Liver (tissue), 9 donors: ENCODE results near the gene KCNQ5. TPM values are rescaled to one million over a fixed set of nuclear protein-coding genes. Genes with fewer than 3 reads are reported as not detected.

ENCODE experiments used
- DNase-seq: peaks from one replicate; pipeline ENCODE4 v3.0.0-alpha.2; 2017; ENCODE audit warnings: low spot score
- H3K27ac ChIP-seq, 2 donors: one replicate each; pipeline ENCODE4 v1.7.0; 2013; ENCODE audit warnings: inconsistent platforms in 2 of 2, low read length in 2 of 2, control low read depth in 1 of 2, low read depth in 1 of 2, mild to moderate bottlenecking in 1 of 2
- H3K27me3 ChIP-seq, 4 donors: one replicate each; pipeline versions ENCODE4 v1.6.1 to v1.7.0; 2013; ENCODE audit warnings: low read length in 3 of 4, inconsistent platforms in 1 of 4, mild to moderate bottlenecking in 1 of 4, moderate library complexity in 1 of 4; ENCODE audit not compliant: control insufficient read depth in 4 of 4, insufficient read depth in 4 of 4
- H3K36me3 ChIP-seq, 4 donors: one replicate each; pipeline versions ENCODE4 v1.6.1 to v1.7.0; 2013; ENCODE audit warnings: low read length in 3 of 4, mild to moderate bottlenecking in 3 of 4, low read depth in 1 of 4, moderate library complexity in 1 of 4; ENCODE audit not compliant: control insufficient read depth in 4 of 4, insufficient read depth in 3 of 4
- H3K4me1 ChIP-seq, 4 donors: one replicate each; pipeline versions ENCODE4 v1.6.1 to v1.7.0; 2013; ENCODE audit warnings: low read length in 3 of 4, mild to moderate bottlenecking in 3 of 4, moderate library complexity in 1 of 4; ENCODE audit not compliant: control insufficient read depth in 4 of 4, insufficient read depth in 4 of 4
- H3K4me3 ChIP-seq, 3 donors: one replicate each; pipeline versions ENCODE4 v1.6.1 to v1.7.0; 2013; ENCODE audit warnings: low read length in 3 of 3, control low read depth in 1 of 3, low read depth in 1 of 3, mild to moderate bottlenecking in 1 of 3
- H3K9ac ChIP-seq, 2 donors: one replicate each; pipeline ENCODE4 v1.7.0; 2013; ENCODE audit warnings: low read length in 2 of 2, mild to moderate bottlenecking in 2 of 2, moderate library complexity in 2 of 2, control low read depth in 1 of 2, low read depth in 1 of 2
- H3K9me3 ChIP-seq, 4 donors: one replicate each; pipeline versions ENCODE4 v1.6.1 to v1.7.0; 2013; ENCODE audit warnings: low read length in 3 of 4; ENCODE audit not compliant: control insufficient read depth in 4 of 4
- EGR1 ChIP-seq, 2 donors: IDR thresholded peaks; 2 replicates each; pipeline ENCODE4 v1.6.1; 2016 to 2018; ENCODE audit warnings: antibody characterized with exemption in 2 of 2, low read depth in 2 of 2
- FOXA1 ChIP-seq: IDR thresholded peaks from 2 replicates; pipeline ENCODE4 v1.6.1; 2016; ENCODE audit warnings: antibody characterized with exemption
- FOXA2 ChIP-seq: IDR thresholded peaks from 2 replicates; pipeline ENCODE4 v1.6.1; 2016; ENCODE audit warnings: antibody characterized with exemption
- GABPA ChIP-seq, 2 donors: IDR thresholded peaks in 1 of 2; conservative IDR thresholded peaks in 1 of 2; 2 replicates each; pipeline ENCODE4 v1.6.1; 2016; ENCODE audit warnings: antibody characterized with exemption in 2 of 2, mild to moderate bottlenecking in 1 of 2, moderate library complexity in 1 of 2
- HNF4A ChIP-seq, 2 donors: conservative IDR thresholded peaks; 2 replicates each; pipeline ENCODE4 v1.6.1; 2016; ENCODE audit warnings: antibody characterized with exemption in 2 of 2, mild to moderate bottlenecking in 2 of 2
- HNF4G ChIP-seq: IDR thresholded peaks from 2 replicates; pipeline ENCODE4 v1.6.1; 2016; ENCODE audit warnings: antibody characterized with exemption
- JUND ChIP-seq, 2 donors: IDR thresholded peaks; 2 replicates each; pipeline ENCODE4 v1.6.1; 2016; ENCODE audit warnings: antibody characterized with exemption in 2 of 2
- MAX ChIP-seq: IDR thresholded peaks from 2 replicates; pipeline ENCODE4 v1.6.1; 2016; ENCODE audit warnings: antibody characterized with exemption
- NR2F2 ChIP-seq: IDR thresholded peaks from 2 replicates; pipeline ENCODE4 v1.6.1; 2016; ENCODE audit warnings: antibody characterized with exemption
- RAD21 ChIP-seq, 2 donors: IDR thresholded peaks; 2 replicates each; pipeline ENCODE4 v1.6.1; 2016; ENCODE audit warnings: antibody characterized with exemption in 2 of 2, mild to moderate bottlenecking in 2 of 2
- REST ChIP-seq: IDR thresholded peaks from 2 replicates; pipeline ENCODE4 v1.6.1; 2016; ENCODE audit warnings: antibody characterized with exemption, mild to moderate bottlenecking
- RXRA ChIP-seq, 2 donors: IDR thresholded peaks; 2 replicates each; pipeline ENCODE4 v1.6.1; 2017 to 2018; ENCODE audit warnings: antibody characterized with exemption in 2 of 2, mild to moderate bottlenecking in 1 of 2
- SP1 ChIP-seq: IDR thresholded peaks from 2 replicates; pipeline ENCODE4 v1.6.1; 2018; ENCODE audit warnings: antibody characterized with exemption, mild to moderate bottlenecking
- TAF1 ChIP-seq: conservative IDR thresholded peaks from 2 replicates; pipeline ENCODE4 v1.6.1; 2016; ENCODE audit warnings: antibody characterized with exemption, mild to moderate bottlenecking
- YY1 ChIP-seq: IDR thresholded peaks from 2 replicates; pipeline ENCODE4 v1.6.1; 2016; ENCODE audit warnings: antibody characterized with exemption, mild to moderate bottlenecking
- ZBTB33 ChIP-seq: IDR thresholded peaks from 2 replicates; pipeline ENCODE4 v1.6.1; 2016; ENCODE audit warnings: antibody characterized with exemption
- WGBS: extraction: QIAGEN DNeasy Blood & Tissue Kit; methylation state at CpG from one replicate; pipeline ENCODE4 v1.1.7; 2013; 5-methylcytosine and 5-hydroxymethylcytosine counted together
- polyA plus RNA-seq, 2 donors: library from polyadenylated mRNA; stranded (reverse) in 1 of 2; unstranded in 1 of 2; fragments of 200-250 nt in 1 of 2; fragments of >200 nt in 1 of 2; fragmentation: Nextera tagmentation in 1 of 2; extraction: Ambion mirVana in 1 of 2; gene quantifications; one replicate each; pipeline versions ENCODE4 v1.2.1 to v1.2.3, GENCODE V29; 2013 to 2015
- total RNA-seq, 2 donors: library from RNA; depleted of rRNA; stranded (reverse); fragments of >200 nt; gene quantifications; one replicate each; pipeline ENCODE4 v1.2.3, GENCODE V29; 2014
- TF ChIP-seq, protein P1 (sequence below): IDR thresholded peaks from 2 replicates; pipeline ENCODE4 v1.6.1; 2016; ENCODE audit warnings: antibody characterized with exemption
- TF ChIP-seq, protein P2 (sequence below): fragments of 150-350 bp; IDR thresholded peaks from 2 replicates; pipeline ENCODE4 v1.5.1; 2017; ENCODE audit warnings: improper control_type of control experiment, low read depth, low read length; ENCODE audit not compliant: missing input control
- donor health status: healthy.
- donor health status: healthy.
- donor health status: healthy.
- donor health status: healthy.
- donor health status: healthy.

KCNQ5 gene
- total and polyA plus RNA-seq, 4 donors: 0.02 to 1.1 (median 0.15) TPM

GRCh38 chr6:72781624-72782023, 159.8 kb downstream of the KCNQ5 start:
- peaks cover 0 to 2% (median 0%) of the 10 kb centered on the region in 4 donors for H3K27me3 ChIP-seq
- H3K9me3 ChIP-seq: no peaks in the 10 kb centered on the region
- no peaks in the 10 kb centered on the region for H3K36me3 ChIP-seq
- H3K9ac ChIP-seq: no peak overlapping the region
- no peak for DNase-seq
- no peak overlapping the region for H3K4me3 ChIP-seq
- no peak overlapping the region for H3K27ac ChIP-seq
- no peaks in the 10 kb centered on the region for H3K4me1 ChIP-seq
- TF ChIP-seq ZBTB33 (no peak), FOXA1 (no peak), MAX (no peak), YY1 (no peak), FOXA2 (no peak), RAD21 (IDR thresholded peaks at IDR 0.05) (no peak), REST (no peak), SP1 (no peak), TAF1 (no peak), GABPA (IDR thresholded peaks at IDR 0.05 in 1 of 2, conservative IDR thresholded peaks at IDR 0.05 in 1 of 2) (no peak), EGR1 (IDR thresholded peaks at IDR 0.05; ENCODE audit: low read depth in 2 of 2) (no peak), HNF4G (no peak), JUND (IDR thresholded peaks at IDR 0.05) (no peak), HNF4A (conservative IDR thresholded peaks at IDR 0.05) (no peak), NR2F2 (no peak), RXRA (IDR thresholded peaks at IDR 0.05) (no peak)
- TF ChIP-seq, protein P1, sequence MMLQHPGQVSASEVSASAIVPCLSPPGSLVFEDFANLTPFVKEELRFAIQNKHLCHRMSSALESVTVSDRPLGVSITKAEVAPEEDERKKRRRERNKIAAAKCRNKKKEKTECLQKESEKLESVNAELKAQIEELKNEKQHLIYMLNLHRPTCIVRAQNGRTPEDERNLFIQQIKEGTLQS: no peak
- TF ChIP-seq, protein P2, sequence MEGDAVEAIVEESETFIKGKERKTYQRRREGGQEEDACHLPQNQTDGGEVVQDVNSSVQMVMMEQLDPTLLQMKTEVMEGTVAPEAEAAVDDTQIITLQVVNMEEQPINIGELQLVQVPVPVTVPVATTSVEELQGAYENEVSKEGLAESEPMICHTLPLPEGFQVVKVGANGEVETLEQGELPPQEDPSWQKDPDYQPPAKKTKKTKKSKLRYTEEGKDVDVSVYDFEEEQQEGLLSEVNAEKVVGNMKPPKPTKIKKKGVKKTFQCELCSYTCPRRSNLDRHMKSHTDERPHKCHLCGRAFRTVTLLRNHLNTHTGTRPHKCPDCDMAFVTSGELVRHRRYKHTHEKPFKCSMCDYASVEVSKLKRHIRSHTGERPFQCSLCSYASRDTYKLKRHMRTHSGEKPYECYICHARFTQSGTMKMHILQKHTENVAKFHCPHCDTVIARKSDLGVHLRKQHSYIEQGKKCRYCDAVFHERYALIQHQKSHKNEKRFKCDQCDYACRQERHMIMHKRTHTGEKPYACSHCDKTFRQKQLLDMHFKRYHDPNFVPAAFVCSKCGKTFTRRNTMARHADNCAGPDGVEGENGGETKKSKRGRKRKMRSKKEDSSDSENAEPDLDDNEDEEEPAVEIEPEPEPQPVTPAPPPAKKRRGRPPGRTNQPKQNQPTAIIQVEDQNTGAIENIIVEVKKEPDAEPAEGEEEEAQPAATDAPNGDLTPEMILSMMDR: no peak

- no peak overlapping the region for H3K4me3 ChIP-seq
- H3K27ac ChIP-seq: no peak overlapping the region
- no peak for DNase-seq
- no peak overlapping the region for H3K9ac ChIP-seq
- H3K27me3 ChIP-seq: peaks cover 0 to 2% (median 0%) of the 10 kb centered on the region in 4 donors
- H3K9me3 ChIP-seq: no peaks in the 10 kb centered on the region
- WGBS: 77% methylated on average over 2 of the region's 2 CpGs
- no peaks in the 10 kb centered on the region for H3K4me1 ChIP-seq
- H3K36me3 ChIP-seq: no peaks in the 10 kb centered on the region
- TF ChIP-seq NR2F2: no peak
- TF ChIP-seq HNF4A (conservative IDR thresholded peaks at IDR 0.05): no peak
- no peak for TF ChIP-seq MAX
- TF ChIP-seq, protein P1: no peak
- TF ChIP-seq HNF4G: no peak
- TF ChIP-seq TAF1: no peak
- TF ChIP-seq ZBTB33: no peak
- TF ChIP-seq, protein P2: no peak
- no peak for TF ChIP-seq JUND (IDR thresholded peaks at IDR 0.05)
- TF ChIP-seq SP1: no peak
- TF ChIP-seq YY1: no peak
- TF ChIP-seq RAD21 (IDR thresholded peaks at IDR 0.05): no peak
- TF ChIP-seq EGR1 (IDR thresholded peaks at IDR 0.05; ENCODE audit: low read depth in 2 of 2): no peak
- no peak for TF ChIP-seq RXRA (IDR thresholded peaks at IDR 0.05)
- no peak for TF ChIP-seq FOXA1
- TF ChIP-seq FOXA2: no peak
These were observed 161.2 kb downstream of the KCNQ5 start for GRCh38 chr6:72783035-72783434.
